Right renal cortex interstitium (tissue), 3 donors: ENCODE data around the gene SELENOP. TPM values are rescaled to one million over a fixed set of nuclear protein-coding genes. Genes with fewer than 3 reads are reported as not detected.
"Not testable (repeated sequence)": the region's sequence is repeated elsewhere in the genome, so short reads cannot be mapped to it uniquely, and the experiment has no call there.

Source experiments
- DNase-seq, 3 donors: peaks; one replicate each; pipeline ENCODE4 v3.0.0-alpha.2; 2013; ENCODE audit warnings: low read depth in 3 of 3, low spot score in 2 of 3
- polyA plus RNA-seq, 3 donors: library from polyadenylated mRNA; unstranded; fragments of 120-200 nt; gene quantifications; one replicate each; pipeline ENCODE4 v1.2.1, GENCODE V29; 2013; ENCODE audit not compliant: insufficient read length in 3 of 3

Gene SELENOP, protein sequence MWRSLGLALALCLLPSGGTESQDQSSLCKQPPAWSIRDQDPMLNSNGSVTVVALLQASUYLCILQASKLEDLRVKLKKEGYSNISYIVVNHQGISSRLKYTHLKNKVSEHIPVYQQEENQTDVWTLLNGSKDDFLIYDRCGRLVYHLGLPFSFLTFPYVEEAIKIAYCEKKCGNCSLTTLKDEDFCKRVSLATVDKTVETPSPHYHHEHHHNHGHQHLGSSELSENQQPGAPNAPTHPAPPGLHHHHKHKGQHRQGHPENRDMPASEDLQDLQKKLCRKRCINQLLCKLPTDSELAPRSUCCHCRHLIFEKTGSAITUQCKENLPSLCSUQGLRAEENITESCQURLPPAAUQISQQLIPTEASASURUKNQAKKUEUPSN
- 100 to 1,000 TPM; 468 to 581 (median 527) TPM for polyA plus RNA-seq

GRCh38 chr5:42811591-42812446 is at the start of gene SELENOP:
Gene SELENOP (minus strand): TSS chr5:42811892. CDS start chr5:42808353, 3,539 bp downstream.
- DNase-seq, result peak; percentile 83 to 95 (median 91)

GRCh38 chr5:42858687-42859086 is 47.0 kb upstream of the SELENOP start:
- DNase-seq, result no peak

GRCh38 chr5:42858031-42858643 is 46.4 kb upstream of the SELENOP start:
- DNase-seq, result no peak

DNA sequence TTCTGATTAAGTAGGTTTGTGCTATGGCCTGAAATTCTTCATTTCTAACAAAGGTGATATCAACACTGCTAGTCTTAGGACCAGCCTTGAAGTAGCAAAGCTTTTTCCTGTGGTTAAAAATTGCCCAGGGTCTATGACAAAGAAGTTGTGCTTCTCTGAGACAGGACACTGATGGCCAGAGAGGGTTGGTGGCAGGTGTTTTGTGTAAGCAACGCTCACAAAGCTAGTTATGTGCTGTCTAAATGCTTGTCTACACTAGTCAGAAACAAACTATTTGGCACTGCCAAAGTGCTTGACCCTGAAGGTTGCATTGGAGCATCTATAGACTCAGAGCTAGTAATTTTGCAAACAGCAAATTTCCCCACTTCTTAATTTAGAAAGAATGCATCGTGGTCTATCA is 44.1 kb upstream of the SELENOP start:
- no peak for DNase-seq

DNA sequence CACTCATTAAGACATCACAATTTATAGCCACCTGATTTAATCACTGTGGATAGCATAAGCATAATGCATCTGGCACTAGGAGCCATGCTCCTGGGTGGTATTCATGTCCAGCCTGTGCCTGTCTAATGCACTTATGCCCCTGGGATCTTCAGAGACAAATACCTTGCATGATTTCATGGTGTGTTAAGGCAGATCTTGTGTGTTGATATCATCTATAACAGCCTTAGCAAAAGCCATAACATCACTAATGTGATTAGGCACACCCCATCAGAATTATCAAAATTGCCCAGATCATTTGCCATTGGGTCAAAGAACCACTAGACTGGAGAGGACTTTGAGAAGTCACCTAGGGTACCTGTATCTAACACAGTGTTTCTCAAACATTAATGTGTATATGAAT is 43.7 kb upstream of the SELENOP start:
- no peak for DNase-seq

GRCh38 chr5:42854795-42855194 is 43.1 kb upstream of the SELENOP start:
- DNase-seq, result no peak

DNA sequence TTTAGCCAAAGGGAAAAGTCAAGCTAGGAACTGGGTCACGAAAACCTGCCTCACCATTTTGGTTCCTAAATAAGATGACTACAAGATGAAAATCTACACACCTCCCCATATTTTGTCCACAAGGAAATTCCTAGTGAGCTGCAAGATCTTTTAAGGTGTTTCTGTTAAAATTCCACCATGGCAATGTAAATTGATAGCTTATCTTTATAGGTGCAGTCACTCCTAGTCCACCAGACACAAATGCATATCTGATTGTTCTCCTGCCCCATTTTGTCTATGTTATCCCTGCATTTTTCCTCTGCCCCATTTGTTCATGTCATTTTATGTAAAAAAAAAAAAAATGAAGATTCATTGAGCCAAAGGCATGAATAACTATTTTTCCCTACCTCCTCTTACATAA is 41.1 kb upstream of the SELENOP start:
- no peak for DNase-seq

DNA sequence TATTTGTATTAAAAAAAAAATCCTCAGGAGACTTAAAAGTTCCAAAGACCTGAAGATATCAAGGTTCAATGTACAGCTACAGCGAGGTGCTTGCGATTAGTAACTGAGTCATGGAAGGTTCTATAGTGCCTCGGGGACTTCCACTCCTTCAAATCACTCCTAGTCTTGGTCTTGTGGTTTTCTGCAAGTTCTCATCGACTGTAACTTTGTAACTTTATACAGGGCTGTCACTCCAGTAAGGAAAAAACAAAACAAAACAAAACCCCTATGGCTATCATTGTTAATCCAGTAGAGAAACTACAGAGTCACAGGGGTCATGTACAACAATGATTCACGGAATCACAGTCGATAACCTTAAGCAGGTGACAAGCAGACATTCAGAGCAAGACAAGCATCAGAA is 39.8 kb upstream of the SELENOP start:
- no peak for DNase-seq

GRCh38 chr5:42848545-42848944 is 36.9 kb upstream of the SELENOP start:
- DNase-seq, result no peak

DNA sequence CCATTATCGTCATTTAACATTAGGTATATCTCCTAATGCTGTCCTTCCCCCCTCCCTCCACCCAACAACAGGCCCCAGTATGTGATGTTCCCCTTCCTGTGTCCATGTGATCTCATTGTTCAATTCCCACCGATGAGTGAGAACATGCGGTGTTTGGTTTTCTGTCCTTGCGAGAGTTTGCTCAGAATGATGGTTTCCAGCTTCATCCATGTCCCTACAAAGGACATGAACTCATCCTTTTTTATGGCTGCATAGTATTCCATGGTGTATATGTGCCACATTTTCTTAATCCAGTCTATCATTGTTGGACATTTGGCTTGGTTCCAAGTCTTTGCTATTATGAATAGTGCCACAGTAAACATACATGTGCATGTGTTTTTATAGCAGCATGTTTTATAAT is 32.7 kb upstream of the SELENOP start:
- not testable (repeated sequence) for DNase-seq

DNA sequence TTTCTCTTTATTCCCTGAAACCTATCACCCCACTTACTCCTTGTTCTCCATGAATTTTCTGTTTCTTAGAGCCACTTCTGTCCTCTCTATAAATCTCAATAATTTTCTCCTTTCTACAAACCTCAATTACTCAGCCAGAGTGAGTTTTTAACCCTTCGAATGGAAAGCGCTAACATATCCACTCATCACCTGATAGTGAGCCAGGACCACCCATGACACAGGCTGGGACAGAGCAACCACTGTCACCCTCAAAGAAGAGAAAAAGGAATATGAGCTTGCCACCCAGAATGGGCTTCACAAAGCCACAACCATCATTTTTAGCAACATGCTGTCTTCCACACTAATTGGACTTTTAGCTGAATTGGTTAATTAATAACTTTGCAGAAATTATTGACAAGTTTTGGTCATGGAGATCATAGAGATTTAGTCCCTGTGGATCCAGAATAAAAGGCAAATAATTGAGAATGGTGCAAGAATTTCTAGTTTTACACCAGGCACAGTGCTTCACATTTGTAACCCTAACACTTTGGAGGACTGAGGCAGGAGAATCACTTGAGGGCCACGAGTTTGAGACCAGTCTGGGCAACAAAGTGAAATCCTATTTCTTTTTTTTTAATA is 32.1 kb upstream of the SELENOP start:
- DNase-seq, result no peak

DNA sequence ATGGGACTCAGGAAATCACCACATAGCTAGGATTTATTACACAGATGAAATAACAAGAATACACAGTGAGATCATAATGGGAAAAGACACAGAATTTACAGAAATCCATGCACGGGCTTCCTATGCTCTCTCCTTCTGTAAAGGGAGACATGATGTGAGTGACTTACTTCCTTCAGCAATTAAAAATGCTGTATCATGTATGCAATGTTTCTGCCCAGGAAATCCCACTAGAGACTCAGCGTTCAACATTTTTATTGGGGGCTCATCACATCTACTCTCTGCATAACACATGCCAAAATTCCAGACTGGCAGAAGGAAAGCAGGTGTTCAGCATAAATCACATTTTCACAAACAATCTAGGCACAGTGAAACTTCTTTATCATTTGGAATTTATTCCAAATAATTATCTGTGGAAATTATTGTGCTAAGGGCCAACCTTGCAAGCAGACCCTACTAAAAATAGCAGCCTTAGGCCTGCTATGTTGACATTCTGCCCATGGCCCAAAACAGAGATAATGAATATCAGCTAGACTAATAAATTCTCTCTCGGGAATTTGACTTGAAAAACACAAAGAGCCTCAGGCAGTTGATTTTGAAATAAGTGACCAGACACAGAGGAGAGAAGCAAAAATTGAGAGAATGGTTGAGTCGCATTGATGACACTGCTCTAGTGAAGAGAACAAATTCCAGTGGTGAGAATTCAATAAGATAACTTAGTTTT is 31.4 kb upstream of the SELENOP start:
- peak in 1 of 3 donors; percentile 21 for DNase-seq

DNA sequence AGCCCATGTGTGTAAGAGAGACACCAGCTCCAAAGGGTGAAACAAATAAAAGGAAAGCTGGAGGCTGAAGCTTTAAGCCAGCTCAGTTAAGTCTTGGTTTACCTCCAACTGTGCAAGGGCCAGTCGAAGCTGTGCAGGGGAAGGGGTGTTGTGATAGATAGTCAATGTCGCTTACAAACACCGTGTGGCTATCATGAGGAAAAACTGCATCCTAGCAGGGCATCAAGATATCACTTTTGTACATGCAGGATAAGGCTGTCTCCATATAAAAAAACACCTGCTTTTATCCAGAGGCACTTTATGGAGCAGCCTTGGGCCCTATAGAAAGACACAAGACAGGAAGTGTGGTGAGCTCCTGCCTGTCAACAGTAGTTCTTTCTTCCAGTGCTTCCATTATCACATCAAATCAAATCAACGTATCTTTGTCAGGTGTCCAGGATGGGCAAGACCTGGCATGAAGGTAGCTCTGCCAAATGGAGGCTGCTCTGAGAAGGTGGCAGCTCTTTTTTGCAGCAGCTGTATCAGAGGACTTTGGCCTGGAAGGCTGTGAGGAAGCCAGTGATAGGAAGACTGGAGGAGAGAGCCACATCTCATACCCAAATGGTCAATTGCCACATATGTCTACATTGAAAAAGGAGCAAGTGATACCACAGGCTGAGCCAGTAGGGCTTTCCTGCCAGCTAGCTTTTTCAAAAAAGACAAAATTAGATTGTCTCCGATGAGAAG is 29.3 kb upstream of the SELENOP start:
- no peak for DNase-seq

GRCh38 chr5:42840269-42840668 is 28.6 kb upstream of the SELENOP start:
- DNase-seq, result no peak

DNA sequence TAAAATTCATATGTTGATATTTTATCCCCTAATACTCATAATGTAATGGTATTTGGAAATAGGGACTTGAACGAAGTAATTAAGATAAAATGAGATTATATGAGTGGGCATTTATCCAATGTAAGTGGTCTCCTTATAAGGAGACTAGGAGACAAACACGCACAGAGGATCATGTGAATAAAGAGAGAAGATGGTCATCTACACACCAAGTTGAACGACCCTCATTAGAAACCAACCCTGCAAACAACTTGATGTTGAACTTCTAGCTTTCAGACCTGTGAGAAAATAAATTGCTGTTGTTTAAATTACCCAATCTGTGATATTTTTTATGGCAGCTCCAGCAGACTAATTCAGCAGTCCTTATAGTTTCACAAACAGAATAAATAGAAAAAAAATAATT is 27.5 kb upstream of the SELENOP start:
- DNase-seq, result no peak

GRCh38 chr5:42837601-42838000 is 25.9 kb upstream of the SELENOP start:
- no peak for DNase-seq

DNA sequence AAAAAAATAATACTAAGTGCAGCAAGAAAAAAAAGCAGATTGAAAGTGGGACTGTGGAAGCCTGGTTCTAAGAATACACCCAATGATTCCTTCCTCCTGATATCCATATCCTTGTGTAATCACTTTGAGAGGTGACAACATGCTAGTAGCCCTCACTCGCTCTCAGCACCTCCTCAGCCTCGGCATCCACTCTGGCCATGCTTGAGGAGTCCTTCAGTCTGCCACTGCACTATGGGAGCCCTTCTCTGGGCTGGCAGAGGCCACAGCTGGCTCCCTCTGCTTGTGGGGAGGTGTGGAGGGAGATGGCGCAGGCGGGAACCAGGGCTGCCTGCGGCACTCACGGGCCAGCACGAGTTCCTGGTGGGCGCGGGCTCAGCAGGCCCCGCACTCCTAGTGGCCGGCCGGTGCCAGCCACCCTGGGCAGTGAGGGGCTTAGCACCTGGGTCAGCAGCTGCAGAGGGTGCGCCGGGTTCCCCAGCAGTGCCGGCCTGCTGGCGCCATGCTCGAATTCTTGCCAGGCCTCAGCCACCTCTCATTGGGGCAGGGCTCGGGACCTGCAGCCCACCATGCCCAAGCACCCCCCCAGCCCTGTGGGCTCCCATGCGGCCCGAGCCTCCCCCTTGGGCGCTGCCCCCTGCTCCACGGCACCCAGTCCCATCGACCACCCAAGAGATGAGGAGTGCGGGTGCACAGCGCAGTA is 24.5 kb upstream of the SELENOP start:
- DNase-seq, result no peak

DNA sequence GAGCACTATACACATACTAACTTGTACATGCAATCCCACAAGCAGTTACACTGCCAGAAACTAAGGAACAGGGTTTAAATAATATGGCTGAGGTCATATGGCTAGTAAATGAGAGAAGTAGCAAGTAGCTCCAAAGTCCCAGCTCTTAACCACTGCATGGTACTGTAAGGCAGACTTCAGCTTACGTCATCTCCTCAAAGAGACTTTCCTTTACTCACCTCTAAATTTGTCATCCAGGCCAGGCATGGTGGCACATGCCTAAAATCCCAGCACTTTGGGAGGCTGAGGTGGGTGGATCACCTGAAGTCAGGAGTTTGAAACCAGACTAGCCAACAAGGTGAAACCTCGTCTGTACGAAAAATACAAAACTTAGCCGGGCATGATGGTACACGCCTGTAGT is 20.4 kb upstream of the SELENOP start:
- DNase-seq, result no peak

- DNase-seq, result no peak
Measured at GRCh38 chr5:42830924-42831323, 19.2 kb upstream of the SELENOP start.
